ENCODE results near the gene RALY.

RALY gene

GRCh38 chr20:33948480-33948879 is 45.2 kb upstream of the RALY start:
- DNase-seq (ENCODE audit: extremely low spot score) = no peak
- ChIA-PET POLR2A (no interaction called here), CTCF (no interaction called here)
- TF ChIP-seq SUZ12 (IDR thresholded peaks at IDR 0.05) (no peak), CTBP1 (IDR thresholded peaks at IDR 0.05; ENCODE audit: borderline replicate concordance) (no peak), PKNOX1 (IDR thresholded peaks at IDR 0.05) (no peak), ARNT (IDR thresholded peaks at IDR 0.05) (no peak), ELF4 (IDR thresholded peaks at IDR 0.05) (no peak), LEF1 (IDR thresholded peaks at IDR 0.05; ENCODE audit: borderline replicate concordance) (no peak), FOXA1 (IDR thresholded peaks at IDR 0.05) (no peak), FOXK2 (IDR thresholded peaks at IDR 0.05) (no peak), HDGF (IDR thresholded peaks at IDR 0.05; ENCODE audit: borderline replicate concordance) (no peak), SP1 (IDR thresholded peaks at IDR 0.05) (no peak), ZNF384 (IDR thresholded peaks at IDR 0.05) (no peak), FOXM1 (IDR thresholded peaks at IDR 0.05; ENCODE audit: borderline replicate concordance) (no peak), TARDBP (IDR thresholded peaks at IDR 0.05) (no peak), L3MBTL2 (conservative IDR thresholded peaks at IDR 0.05) (no peak), BHLHE40 (IDR thresholded peaks at IDR 0.05; ENCODE audit: borderline replicate concordance) (no peak), NFRKB (IDR thresholded peaks at IDR 0.05) (no peak)

GRCh38 chr20:33951171-33951570 is 42.5 kb upstream of the RALY start:
- ChIA-PET POLR2A (no interaction called here), CTCF (no interaction called here)

GRCh38 chr20:33954504-33954903 is 39.2 kb upstream of the RALY start:
- ChIA-PET CTCF (no interaction called here), POLR2A (no interaction called here)
- no peak for DNase-seq (ENCODE audit: extremely low spot score)
- no peak for TF ChIP-seq FOXK2 (IDR thresholded peaks at IDR 0.05)
- TF ChIP-seq SP1 (IDR thresholded peaks at IDR 0.05) = no peak
- no peak for TF ChIP-seq NFRKB (IDR thresholded peaks at IDR 0.05)
- TF ChIP-seq HDGF (IDR thresholded peaks at IDR 0.05; ENCODE audit: borderline replicate concordance) = no peak
- no peak for TF ChIP-seq SUZ12 (IDR thresholded peaks at IDR 0.05)
- TF ChIP-seq L3MBTL2 (conservative IDR thresholded peaks at IDR 0.05) = no peak
- no peak for TF ChIP-seq BHLHE40 (IDR thresholded peaks at IDR 0.05; ENCODE audit: borderline replicate concordance)

More at GRCh38 chr20:33951171-33951570, 42.5 kb upstream of the RALY start:
- no peak for DNase-seq (ENCODE audit: extremely low spot score)
- TF ChIP-seq BHLHE40 (IDR thresholded peaks at IDR 0.05; ENCODE audit: borderline replicate concordance) (no peak), SP1 (IDR thresholded peaks at IDR 0.05) (no peak), L3MBTL2 (conservative IDR thresholded peaks at IDR 0.05) (peak; percentile 45), FOXM1 (IDR thresholded peaks at IDR 0.05; ENCODE audit: borderline replicate concordance) (no peak), SUZ12 (IDR thresholded peaks at IDR 0.05) (no peak), ELF4 (IDR thresholded peaks at IDR 0.05) (no peak)

GRCh38 chr20:33963751-33964150 is 30.0 kb upstream of the RALY start:
- ChIA-PET CTCF (no interaction called here), POLR2A (interaction anchor here (1.0 to 1.7 kb wide), 2 partner anchors 29 to 148 kb away, joined by 3 to 4 read pairs; partner anchors contain the start of gene EIF2S2)
- DNase-seq (ENCODE audit: extremely low spot score) = no peak
- no peak for TF ChIP-seq ZNF384 (IDR thresholded peaks at IDR 0.05)
- no peak for TF ChIP-seq HDGF (IDR thresholded peaks at IDR 0.05; ENCODE audit: borderline replicate concordance)
- no peak for TF ChIP-seq CTBP1 (IDR thresholded peaks at IDR 0.05; ENCODE audit: borderline replicate concordance)
- TF ChIP-seq FOXA1 (IDR thresholded peaks at IDR 0.05) = no peak
- TF ChIP-seq SUZ12 (IDR thresholded peaks at IDR 0.05) = no peak
- TF ChIP-seq FOXM1 (IDR thresholded peaks at IDR 0.05; ENCODE audit: borderline replicate concordance) = no peak
- no peak for TF ChIP-seq BHLHE40 (IDR thresholded peaks at IDR 0.05; ENCODE audit: borderline replicate concordance)
- no peak for TF ChIP-seq ELF4 (IDR thresholded peaks at IDR 0.05)
- TF ChIP-seq SP1 (IDR thresholded peaks at IDR 0.05) = no peak
- TF ChIP-seq PKNOX1 (IDR thresholded peaks at IDR 0.05) = no peak

GRCh38 chr20:33964441-33964840 is 29.3 kb upstream of the RALY start:
- CTCF ChIA-PET = no interaction called here
- POLR2A ChIA-PET = interaction anchor here (1.0 to 1.7 kb wide), 2 partner anchors 29 to 148 kb away, joined by 3 to 4 read pairs; partner anchors contain the start of gene EIF2S2
- no peak for DNase-seq (ENCODE audit: extremely low spot score)
- TF ChIP-seq PKNOX1 (IDR thresholded peaks at IDR 0.05) (no peak), FOXM1 (IDR thresholded peaks at IDR 0.05; ENCODE audit: borderline replicate concordance) (no peak), L3MBTL2 (conservative IDR thresholded peaks at IDR 0.05) (no peak), CTBP1 (IDR thresholded peaks at IDR 0.05; ENCODE audit: borderline replicate concordance) (no peak), ZNF384 (IDR thresholded peaks at IDR 0.05) (no peak), SP1 (IDR thresholded peaks at IDR 0.05) (no peak), LEF1 (IDR thresholded peaks at IDR 0.05; ENCODE audit: borderline replicate concordance) (no peak), NFRKB (IDR thresholded peaks at IDR 0.05) (no peak), FOXK2 (IDR thresholded peaks at IDR 0.05) (no peak), FOXA1 (IDR thresholded peaks at IDR 0.05) (no peak), TARDBP (IDR thresholded peaks at IDR 0.05) (no peak), HDGF (IDR thresholded peaks at IDR 0.05; ENCODE audit: borderline replicate concordance) (no peak), ARNT (IDR thresholded peaks at IDR 0.05) (no peak), ELF4 (IDR thresholded peaks at IDR 0.05) (no peak), BHLHE40 (IDR thresholded peaks at IDR 0.05; ENCODE audit: borderline replicate concordance) (no peak), SUZ12 (IDR thresholded peaks at IDR 0.05) (no peak)

- TF ChIP-seq TARDBP (IDR thresholded peaks at IDR 0.05) (no peak), LEF1 (IDR thresholded peaks at IDR 0.05; ENCODE audit: borderline replicate concordance) (no peak), BHLHE40 (IDR thresholded peaks at IDR 0.05; ENCODE audit: borderline replicate concordance) (no peak), L3MBTL2 (conservative IDR thresholded peaks at IDR 0.05) (no peak), FOXM1 (IDR thresholded peaks at IDR 0.05; ENCODE audit: borderline replicate concordance) (no peak), FOXA1 (IDR thresholded peaks at IDR 0.05) (no peak), CTBP1 (IDR thresholded peaks at IDR 0.05; ENCODE audit: borderline replicate concordance) (no peak), SP1 (IDR thresholded peaks at IDR 0.05) (no peak), SUZ12 (IDR thresholded peaks at IDR 0.05) (no peak), HDGF (IDR thresholded peaks at IDR 0.05; ENCODE audit: borderline replicate concordance) (no peak), FOXK2 (IDR thresholded peaks at IDR 0.05) (no peak), ZNF384 (IDR thresholded peaks at IDR 0.05) (no peak), ELF4 (IDR thresholded peaks at IDR 0.05) (no peak), NFRKB (IDR thresholded peaks at IDR 0.05) (no peak), PKNOX1 (IDR thresholded peaks at IDR 0.05) (no peak), ARNT (IDR thresholded peaks at IDR 0.05) (no peak)
- ChIA-PET CTCF (no interaction called here), POLR2A (no interaction called here)
- no peak for DNase-seq (ENCODE audit: extremely low spot score)
Observed at GRCh38 chr20:33967126-33967525, 26.6 kb upstream of the RALY start.
